ENCODE measurements around the gene PODNL1. TPM values are rescaled to one million over a fixed set of nuclear protein-coding genes. Genes with fewer than 3 reads are reported as not detected.

The PODNL1 gene
- total and polyA plus RNA-seq, 2 of the 13 experiments (the other 11 are each of a cell fraction or from before 2014, with no cell fraction given): 0.18 TPM; not detected in 1

GRCh38 chr19:13952154-13952930 is 14.1 kb upstream of the PODNL1 start, which contains the start of gene DCAF15:
Gene DCAF15 (plus strand): TSS chr19:13952509. CDS start chr19:13952513, 4 bp downstream.
- POLR2A ChIA-PET: interaction anchor here (1.0 to 2.0 kb wide), 5 partner anchors 45 to 128 kb away, joined by 3 to 6 read pairs (median 6); partner anchors contain the start of gene MISP3
- in situ Hi-C loops (cut with HindIII; ENCODE audit: extremely low pct_ligation_motif_present, low pct_unique_long_range_greater_than_20kb) (loop anchor here (5.0 kb wide), 1 partner anchor 70 kb away; no protein-coding TSS in a partner anchor), intact Hi-C loops (cut with micrococcal nuclease; ENCODE audit: unreplicated experiment) (loop anchor here (1.0 to 2.0 kb wide), 2 partner anchors 54 to 72 kb away; partner anchors contain the start of gene RFX1)
- H4K20me1 ChIP-seq (ENCODE audit: insufficient read depth, low read length): no peaks in the 10 kb centered on the region
- H3K27me3 ChIP-seq (ENCODE audit: control insufficient read depth in 1 of 2, insufficient read depth in 2 of 2, low read length in 2 of 2): no peaks in the 10 kb centered on the region; a peak in 1 of 5 replicates
- H3K36me3 ChIP-seq (replicated peaks in 1 of 2; ENCODE audit: control insufficient read depth in 1 of 2, insufficient read depth in 2 of 2, low read length in 2 of 2): peaks cover 11 to 29% of the 10 kb centered on the region in 2 experiments; a peak in 4 of 5 replicates
- peaks cover 10% of the 10 kb centered on the region for H3K4me1 ChIP-seq (ENCODE audit: insufficient read depth, low read length)
- H3K4me3 ChIP-seq (replicated peaks in 1 of 3; ENCODE audit: insufficient read depth in 1 of 3, low read depth in 2 of 3, low read length in 3 of 3): peak within 1 kb of the TSS; percentile 92 to 98 (median 95)
- ATAC-seq (peak; percentile 98), FAIRE-seq (peak; percentile 99), DNase-seq (ENCODE audit: low spot score) (peak; percentile 98)
- no TSS peak for BruUV-seq (replicated peaks)
- H3K79me2 ChIP-seq (ENCODE audit: insufficient read depth, low read length): peaks cover 14% of the 10 kb centered on the region
- no peak within 1 kb of the TSS for H2AFZ ChIP-seq (ENCODE audit: low read length)
- CTCF ChIA-PET (ENCODE audit: low intra/inter-chr PET ratio, low total read pairs): no interaction called here
- peak within 1 kb of the TSS; percentile 94 for H3K4me2 ChIP-seq (ENCODE audit: low read depth, low read length)
- peak within 1 kb of the TSS; percentile 68 for H3K27ac ChIP-seq (ENCODE audit: extremely low read length, insufficient read depth, low read length)
- H3K9me3 ChIP-seq (ENCODE audit: low read length): no peaks in the 10 kb centered on the region
- 2% methylated on average over 17 of the region's 65 CpGs for WGBS (ENCODE audit: low lambda C conversion rate)
- H3K9ac ChIP-seq (ENCODE audit: insufficient read depth, low read depth, low read length): peak within 1 kb of the TSS; percentile 80
- TF ChIP-seq ARNT2 (CRISPR knock-in tag; IDR thresholded peaks at IDR 0.05; ENCODE audit: low read depth): 0 out of 2 replicates have a peak, but pooled peaks have one; percentile 1
- TF ChIP-seq SAP130 (CRISPR knock-in tag; IDR thresholded peaks at IDR 0.05; ENCODE audit: low read depth): peak; percentile 91
- TF ChIP-seq ERF (CRISPR knock-in tag; IDR thresholded peaks at IDR 0.05): peak; percentile 49; the same call in 1 of the 2 replicates
- TF ChIP-seq SOX6 (IDR thresholded peaks at IDR 0.05): no peak
- 0 out of 2 replicates have a peak, but pooled peaks have one; percentile 20 for TF ChIP-seq SOX6 (CRISPR knock-in tag; IDR thresholded peaks at IDR 0.05)
- peak; percentile 58 for TF ChIP-seq POLR2AphosphoS5 (IDR thresholded peaks at IDR 0.05; ENCODE audit: low read depth, low read length)
- no peak for TF ChIP-seq EHMT2 (IDR thresholded peaks at IDR 0.05; ENCODE audit: borderline replicate concordance, low read depth, low read length)
- TF ChIP-seq SP1 (IDR thresholded peaks at IDR 0.05): no peak
- peak; percentile 95 for TF ChIP-seq SP1 (CRISPR knock-in tag; IDR thresholded peaks at IDR 0.05)
- 0 out of 2 replicates have a peak, but pooled peaks have one; percentile 23 for TF ChIP-seq MIER3 (CRISPR knock-in tag; IDR thresholded peaks at IDR 0.05; ENCODE audit: borderline replicate concordance)
- no peak for TF ChIP-seq CHD4 (IDR thresholded peaks at IDR 0.05; ENCODE audit: borderline replicate concordance, low read length)
- no peak for TF ChIP-seq BATF2 (CRISPR knock-in tag; IDR thresholded peaks at IDR 0.05)
- peak; percentile 64 for TF ChIP-seq E2F5 (CRISPR knock-in tag; conservative IDR thresholded peaks at IDR 0.05)
- TF ChIP-seq FOXK1 (CRISPR knock-in tag; IDR thresholded peaks at IDR 0.05; ENCODE audit: borderline replicate concordance, low read depth): peak; percentile 64; the same call in 1 of the 2 replicates
- TF ChIP-seq KDM5A (IDR thresholded peaks at IDR 0.05; ENCODE audit: borderline replicate concordance, low read length): peak; percentile 81; the same call in 1 of the 2 replicates
- peak; percentile 63 for TF ChIP-seq HNRNPLL (IDR thresholded peaks at IDR 0.05; ENCODE audit: low read depth, low read length, poor library complexity, severe bottlenecking)
- no peak for TF ChIP-seq ZC3H4 (CRISPR knock-in tag; IDR thresholded peaks at IDR 0.05; ENCODE audit: borderline replicate concordance)
- TF ChIP-seq TEAD3 (CRISPR knock-in tag; optimal IDR thresholded peaks at IDR 0.05; ENCODE audit: borderline replicate concordance): peak; percentile 15
- no peak for TF ChIP-seq PRMT3 (CRISPR knock-in tag; IDR thresholded peaks at IDR 0.05; ENCODE audit: borderline replicate concordance, low read depth)
- peak; percentile 25; the same call in 1 of the 2 replicates for TF ChIP-seq ZNF574 (CRISPR knock-in tag; IDR thresholded peaks at IDR 0.05)
